GM19463 (cell line): ENCODE measurements around the gene KDM2A.

Experiments
- ATAC-seq: cut with Tn5 transposase; IDR thresholded peaks from one replicate; pipeline ENCODE4 v1.9.1; 2021; ENCODE audit warnings: mild to moderate bottlenecking, moderate library complexity; ENCODE audit not compliant: unreplicated experiment

Gene KDM2A

DNA sequence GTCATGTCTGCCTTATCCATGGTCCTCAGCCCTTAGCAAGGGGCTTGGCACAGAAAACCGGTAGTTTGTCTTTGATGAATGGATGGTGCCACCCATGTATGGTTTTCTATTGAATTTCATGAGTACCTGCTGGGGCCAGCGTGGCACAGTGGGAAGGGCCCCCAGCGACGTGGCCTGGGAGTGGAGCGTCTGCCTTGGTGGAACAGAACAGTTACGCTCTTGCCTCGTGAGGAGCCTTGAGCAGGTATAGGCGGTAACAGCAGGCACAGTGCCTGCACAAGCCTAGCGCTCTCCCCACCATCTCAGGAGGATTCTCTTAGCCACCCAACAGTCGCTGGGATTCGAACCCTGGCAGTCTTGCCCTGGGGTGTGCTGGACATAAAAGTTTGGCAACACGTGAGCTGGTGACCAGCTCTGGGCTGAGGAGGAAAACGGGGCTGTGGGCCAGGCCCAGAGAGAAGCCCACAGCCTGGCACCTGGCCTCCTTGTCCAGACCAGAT is 181.2 kb downstream of the KDM2A start:
- ATAC-seq, result no peak

DNA sequence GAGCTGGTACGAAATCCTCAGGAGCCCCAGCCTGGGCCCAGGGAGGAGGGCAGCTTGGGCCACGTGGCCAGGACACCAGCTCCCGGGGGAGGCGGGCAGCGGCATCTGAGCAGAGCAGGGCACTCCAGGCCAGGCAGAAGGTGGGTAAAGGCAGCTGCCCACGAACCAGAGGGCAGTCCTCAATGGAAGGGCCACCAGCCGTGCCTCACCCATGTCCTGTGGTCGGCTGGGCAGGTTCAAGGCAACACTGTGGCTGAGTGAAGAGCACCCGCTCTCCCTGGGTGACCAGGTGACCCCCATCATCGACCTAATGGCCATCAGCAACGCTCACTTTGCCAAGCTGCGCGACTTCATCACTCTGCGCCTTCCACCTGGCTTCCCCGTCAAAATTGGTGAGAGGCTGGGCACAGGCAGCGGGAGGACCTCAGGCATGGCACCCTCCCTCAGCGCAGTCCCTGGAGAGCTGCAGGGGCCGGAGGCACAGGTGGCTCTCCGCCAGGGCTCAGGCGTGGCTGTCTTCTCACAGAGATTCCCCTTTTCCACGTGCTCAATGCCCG is 181.8 kb downstream of the KDM2A start:
- ATAC-seq, result no peak

DNA sequence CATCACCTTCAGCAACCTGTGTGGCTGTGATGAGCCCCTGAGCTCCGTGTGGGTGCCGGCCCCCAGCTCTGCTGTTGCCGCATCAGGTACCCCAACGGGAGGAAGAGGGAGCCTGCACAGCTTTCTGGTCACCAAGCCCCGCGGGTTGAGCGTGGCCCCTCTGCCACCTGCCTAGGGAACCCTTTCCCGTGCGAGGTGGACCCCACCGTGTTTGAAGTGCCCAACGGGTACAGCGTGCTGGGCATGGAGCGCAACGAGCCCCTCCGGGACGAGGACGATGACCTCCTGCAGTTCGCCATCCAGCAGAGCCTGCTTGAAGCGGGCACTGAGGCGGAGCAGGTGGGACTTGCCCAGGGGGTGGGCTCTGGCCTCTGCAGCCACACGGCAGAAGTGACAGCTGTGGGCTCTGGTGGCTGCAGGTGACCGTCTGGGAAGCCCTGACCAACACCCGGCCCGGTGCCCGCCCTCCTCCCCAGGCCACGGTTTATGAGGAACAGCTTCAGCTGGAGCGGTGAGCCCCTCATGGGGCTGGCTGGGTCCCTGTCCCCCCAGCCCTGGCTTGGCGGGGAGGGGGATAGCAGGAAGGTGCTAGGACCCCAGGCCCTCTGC is 182.4 kb downstream of the KDM2A start:
- no peak for ATAC-seq

DNA sequence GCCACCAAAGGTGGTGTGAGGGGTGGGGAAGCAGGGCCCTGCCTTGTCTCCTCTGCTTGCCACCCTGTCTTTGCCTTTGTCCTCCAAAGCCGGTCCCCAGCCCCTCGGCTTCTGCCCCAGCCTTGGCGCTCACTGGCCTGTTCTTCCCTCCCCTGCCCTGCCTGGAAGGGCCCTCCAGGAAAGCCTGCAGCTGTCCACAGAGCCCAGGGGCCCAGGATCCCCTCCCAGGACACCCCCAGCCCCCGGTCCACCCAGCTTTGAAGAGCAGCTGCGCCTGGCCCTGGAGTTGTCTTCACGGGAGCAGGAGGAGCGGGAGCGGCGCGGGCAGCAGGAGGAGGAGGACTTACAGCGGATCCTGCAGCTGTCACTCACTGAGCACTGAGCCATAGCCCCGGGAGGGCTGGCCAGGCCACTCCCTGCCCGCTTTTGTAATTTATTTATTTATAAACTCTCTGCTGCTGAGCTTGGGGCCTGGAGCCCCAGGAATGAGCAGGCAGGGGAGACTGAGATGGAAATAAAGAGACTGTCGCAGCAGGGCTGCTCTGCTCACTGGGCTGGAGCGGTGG is 183.0 kb downstream of the KDM2A start:
- no peak for ATAC-seq

DNA sequence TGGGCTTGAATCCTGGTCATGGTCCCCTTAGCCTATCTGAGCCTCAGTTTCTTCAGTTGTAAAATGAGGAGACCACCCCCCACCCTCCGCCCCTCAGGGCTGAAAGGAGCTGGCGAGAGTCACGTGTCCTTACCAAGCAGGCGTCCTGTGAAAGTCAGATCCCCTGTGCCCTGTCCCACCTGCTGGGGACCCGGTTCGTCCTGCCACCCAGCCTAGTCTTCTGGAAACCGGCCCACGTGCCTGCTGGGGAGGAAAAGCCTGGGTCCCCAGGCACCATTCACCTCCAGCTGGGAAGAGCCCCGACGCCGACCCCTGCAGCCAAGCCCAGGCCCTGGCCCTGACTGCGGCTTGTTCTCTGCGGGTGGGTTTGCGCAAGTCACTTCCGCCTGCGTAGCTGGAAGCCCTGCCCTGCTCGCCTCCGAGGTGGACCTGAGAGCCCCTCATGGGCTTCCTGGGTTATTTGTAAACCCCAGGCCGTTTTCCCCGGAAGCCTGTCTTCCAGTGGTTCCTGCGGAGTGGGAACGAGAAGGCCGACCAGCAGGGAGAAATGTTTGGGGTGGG is 183.6 kb downstream of the KDM2A start:
- ATAC-seq, result no peak

DNA sequence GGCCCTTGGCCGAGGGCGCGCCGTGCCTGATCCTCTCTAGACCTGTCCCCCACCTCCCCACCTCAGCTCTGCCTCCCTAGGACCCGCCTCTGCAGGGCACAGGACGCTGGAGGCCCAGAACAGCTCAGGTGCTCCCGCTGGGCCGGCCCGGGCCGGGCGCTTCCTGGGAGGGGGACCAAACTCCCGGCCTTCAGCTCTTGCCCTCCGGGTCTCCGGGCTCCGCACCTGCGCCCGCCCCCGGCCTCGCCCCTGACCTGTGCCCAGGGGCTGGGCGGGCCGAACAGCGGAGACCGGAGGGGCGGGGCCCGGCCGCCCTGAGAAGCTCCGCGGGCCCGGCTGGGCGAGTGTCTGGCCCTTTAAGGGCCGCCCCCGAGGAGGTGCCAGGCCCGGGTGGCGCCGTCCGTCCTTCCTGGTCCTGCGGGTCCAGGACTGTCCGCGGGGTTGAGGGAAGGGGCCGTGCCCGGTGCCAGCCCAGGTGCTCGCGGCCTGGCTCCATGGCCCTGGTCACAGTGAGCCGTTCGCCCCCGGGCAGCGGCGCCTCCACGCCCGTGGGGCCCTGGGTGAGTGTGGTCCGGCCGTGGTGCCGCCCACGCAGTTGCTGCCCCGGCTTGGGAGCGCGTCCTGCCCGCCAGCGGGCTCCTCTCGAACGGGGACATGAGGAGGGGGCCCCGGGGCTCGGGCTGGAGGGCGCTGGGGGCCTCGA is 184.2 kb downstream of the KDM2A start, which contains the start of gene SSH3:
TSS of gene SSH3 (plus strand) at position 399 of the 703 bp plus-strand sequence. CDS start at position 495, 96 bp downstream.
- no peak for ATAC-seq

DNA sequence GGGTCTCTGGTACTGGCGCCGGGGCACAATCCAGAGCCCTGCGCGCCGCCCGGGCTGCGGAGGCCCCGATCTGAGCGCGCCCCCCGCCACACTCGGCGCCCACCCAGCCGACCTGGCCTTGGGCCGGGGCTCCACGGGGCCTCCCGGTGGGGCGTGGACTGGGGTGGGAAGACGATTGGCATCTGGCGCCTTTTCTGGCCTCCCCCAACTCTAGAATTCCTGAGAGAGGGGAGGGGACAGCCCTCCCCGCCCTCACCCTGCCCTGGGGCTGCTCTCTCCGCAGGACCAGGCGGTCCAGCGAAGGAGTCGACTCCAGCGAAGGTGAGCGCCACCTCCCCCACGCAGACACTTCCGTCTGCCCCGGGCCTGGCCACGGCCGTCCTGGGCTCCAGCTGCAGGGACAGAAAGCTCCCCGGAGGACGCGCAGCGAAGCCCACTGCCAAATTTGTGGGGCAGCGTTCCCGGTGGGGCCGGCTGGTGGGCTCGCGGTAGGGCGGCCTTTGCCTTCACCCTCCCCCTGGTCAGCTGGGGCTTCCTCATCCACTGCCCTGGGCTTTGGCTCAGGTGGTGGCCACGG is 184.9 kb downstream of the KDM2A start:
- ATAC-seq, result no peak

DNA sequence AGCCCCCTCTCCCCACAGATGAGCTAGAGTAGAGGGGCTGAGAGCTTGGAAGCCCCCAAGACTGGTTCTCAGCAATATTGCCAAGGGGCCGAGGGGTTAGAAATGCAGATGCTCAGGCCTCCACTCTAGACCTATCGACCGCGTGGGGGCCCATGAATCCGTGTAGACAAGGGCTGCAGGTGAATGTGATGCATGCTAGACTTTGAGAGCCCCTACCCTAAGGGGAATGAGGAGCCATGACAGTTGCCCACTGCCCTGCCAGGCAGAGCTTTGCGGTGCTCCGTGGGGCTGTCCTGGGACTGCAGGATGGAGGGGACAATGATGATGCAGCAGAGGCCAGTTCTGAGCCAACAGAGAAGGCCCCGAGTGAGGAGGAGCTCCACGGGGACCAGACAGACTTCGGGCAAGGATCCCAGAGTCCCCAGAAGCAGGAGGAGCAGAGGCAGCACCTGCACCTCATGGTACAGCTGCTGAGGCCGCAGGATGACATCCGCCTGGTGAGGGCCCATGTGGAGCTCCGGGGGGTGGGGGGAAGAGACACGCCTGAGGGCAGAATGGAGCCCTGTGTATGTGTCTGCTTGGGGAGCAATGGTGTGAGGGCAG is 185.5 kb downstream of the KDM2A start:
- no peak for ATAC-seq

DNA sequence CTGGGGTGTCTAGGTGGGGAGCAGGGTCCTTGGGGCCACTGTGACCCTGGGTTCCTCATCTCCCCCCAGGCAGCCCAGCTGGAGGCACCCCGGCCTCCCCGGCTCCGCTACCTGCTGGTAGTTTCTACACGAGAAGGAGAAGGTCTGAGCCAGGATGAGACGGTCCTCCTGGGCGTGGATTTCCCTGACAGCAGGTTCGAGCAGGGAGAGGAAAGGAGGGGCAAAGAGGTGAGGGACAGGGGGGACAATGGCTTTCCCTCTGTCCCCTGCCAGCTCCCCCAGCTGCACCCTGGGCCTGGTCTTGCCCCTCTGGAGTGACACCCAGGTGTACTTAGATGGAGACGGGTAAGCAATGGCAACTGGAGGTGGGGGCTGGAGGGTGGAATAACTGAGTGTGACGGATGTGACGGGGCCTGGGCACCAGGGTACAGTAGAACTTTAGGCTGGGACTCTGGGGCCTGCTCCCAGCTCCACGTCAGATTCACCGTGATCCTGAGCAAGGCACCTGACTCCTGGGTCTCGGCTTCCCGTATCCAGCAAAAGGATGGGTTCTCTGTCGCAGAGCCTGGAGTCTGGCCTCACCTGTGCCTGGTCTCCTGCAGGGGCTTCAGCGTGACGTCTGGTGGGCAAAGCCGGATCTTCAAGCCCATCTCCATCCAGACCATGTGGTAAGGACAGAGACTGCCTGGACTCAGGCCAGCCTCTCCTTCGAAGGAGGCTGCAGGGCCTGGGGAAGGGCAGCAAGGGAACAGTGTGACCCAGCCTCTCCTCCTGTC is 187.9 kb downstream of the KDM2A start:
- no peak for ATAC-seq

DNA sequence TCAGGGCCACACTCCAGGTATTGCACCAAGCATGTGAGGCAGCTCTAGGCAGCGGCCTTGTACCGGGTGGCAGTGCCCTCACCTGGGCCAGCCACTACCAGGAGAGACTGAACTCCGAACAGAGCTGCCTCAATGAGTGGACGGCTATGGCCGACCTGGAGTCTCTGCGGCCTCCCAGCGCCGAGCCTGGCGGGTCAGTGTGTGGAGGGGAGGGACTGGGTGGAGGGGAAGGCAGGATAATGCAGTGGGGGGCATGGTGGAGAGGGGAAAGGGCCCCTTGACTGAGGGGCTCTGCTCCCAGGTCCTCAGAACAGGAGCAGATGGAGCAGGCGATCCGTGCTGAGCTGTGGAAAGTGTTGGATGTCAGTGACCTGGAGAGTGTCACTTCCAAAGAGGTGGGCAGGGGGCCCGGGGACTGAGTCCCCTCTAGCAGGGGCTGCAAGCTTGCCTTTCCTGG is 188.5 kb downstream of the KDM2A start:
- no peak for ATAC-seq
